Adrenal gland (tissue), 12 donors: ENCODE data around the gene ARFGAP3. TPM values are rescaled to one million over a fixed set of nuclear protein-coding genes. Genes with fewer than 3 reads are reported as not detected.

Experiments
- DNase-seq, 7 donors: peaks; one replicate each; pipeline ENCODE4 v3.0.0-alpha.2; 2019 to 2020
- H3K27ac ChIP-seq, 5 donors: fragments of 200-600 bp; sonication (generic) in 4 of 5; 1 replicate in 3 of 5; 2 replicates in 2 of 5; pipeline versions ENCODE4 v1.5.1 to v1.8.0; 2016 to 2020; ENCODE audit warnings: mild to moderate bottlenecking in 1 of 5
- H3K27me3 ChIP-seq: fragments of 200-600 bp; 2 replicates; pipeline ENCODE4 v1.8.0; 2021
- H3K36me3 ChIP-seq, 2 donors: fragments of 200-600 bp; replicated peaks in 1 of 2; 1 replicate in 1 of 2; 2 replicates in 1 of 2; pipeline versions ENCODE4 v1.5.1 to v1.8.0; 2018 to 2022
- H3K4me1 ChIP-seq, 2 donors: fragments of 200-600 bp; replicated peaks in 1 of 2; 1 replicate in 1 of 2; 2 replicates in 1 of 2; pipeline versions ENCODE4 v1.5.1 to v1.8.0; 2018 to 2021
- H3K4me3 ChIP-seq, 4 donors: fragments of 200-600 bp; sonication (generic) in 3 of 4; one replicate each; pipeline ENCODE4 v1.5.1; 2016 to 2018
- H3K9me3 ChIP-seq, 3 donors: fragments of 200-600 bp; sonication (generic) in 1 of 3; replicated peaks in 1 of 3; 1 replicate in 2 of 3; 2 replicates in 1 of 3; pipeline versions ENCODE4 v1.5.1 to v1.8.0; 2016 to 2021
- POLR2A ChIP-seq, 2 donors: fragments of 450-650 bp; IDR thresholded peaks; one replicate each; pipeline ENCODE4 v1.6.1; 2017; ENCODE audit warnings: antibody characterized with exemption in 2 of 2, mild to moderate bottlenecking in 2 of 2, moderate library complexity in 1 of 2
- WGBS, 4 donors: extraction: QIAGEN DNeasy Blood & Tissue Kit in 2 of 4; methylation state at CpG; one replicate each; pipeline versions ENCODE4 v1.1.5 to v1.1.7; 2013 to 2017; 5-methylcytosine and 5-hydroxymethylcytosine counted together
- intact Hi-C, 2 donors: fragments of 100-400 bp; cut with DNase I; formaldehyde crosslinking; loops; one replicate each; pipeline versions ENCODE4 v1.14.1 to v1.15.0; 2022 to 2023
- polyA plus RNA-seq, 3 donors: library from polyadenylated mRNA; stranded (reverse); fragments of 200-250 nt in 2 of 3; fragments of 350-450 nt in 1 of 3; fragmentation: Illumina TruSeq in 1 of 3; extraction: RNeasy Lipid Tissue Mini Kit (QIAGEN cat#74804) in 1 of 3; gene quantifications; one replicate each; pipeline ENCODE4 v1.2.3, GENCODE V29; 2013 to 2014
- total RNA-seq, 9 donors: library from RNA; depleted of rRNA in 4 of 9; stranded (reverse); fragments of >200 nt in 4 of 9; fragments of 120-200 nt in 1 of 9; fragmentation: NEBNext Ultra II Directional in 1 of 9; extraction: Animal tissue kit (Norgen Biotek cat#: 25700) in 1 of 9; gene quantifications; one replicate each; pipeline versions ENCODE4 v1.1.0 to v1.2.4, GENCODE V29; 2013 to 2023
- TF ChIP-seq, protein P1 (sequence below), 6 experiments: fragments of 450-650 bp in 4 of 6; fragments of 200-600 bp in 2 of 6; sonication (generic) in 1 of 6; IDR thresholded peaks; 1 replicate in 5 of 6; 2 replicates in 1 of 6; pipeline versions ENCODE4 v1.5.1 to v1.8.0; 2016 to 2021; ENCODE audit warnings: antibody characterized with exemption in 6 of 6, mild to moderate bottlenecking in 2 of 6, moderate library complexity in 1 of 6
- donor health status: healthy with polysubstance abuse.
- donor health status: Bipolar disorder and iron deficiency.
- donor health status: DM: yes; HTN: yes; CAD: no.
- donor health status: DM: no; HTN: no; CAD: no.
- donor health status: DM: no; HTN: no; CAD: no.
- donor health status: DM: yes; HTN: yes; CAD: no.

The ARFGAP3 gene
- total and polyA plus RNA-seq, 12 donors, result 48.7 to 268 (median 118) TPM

DNA sequence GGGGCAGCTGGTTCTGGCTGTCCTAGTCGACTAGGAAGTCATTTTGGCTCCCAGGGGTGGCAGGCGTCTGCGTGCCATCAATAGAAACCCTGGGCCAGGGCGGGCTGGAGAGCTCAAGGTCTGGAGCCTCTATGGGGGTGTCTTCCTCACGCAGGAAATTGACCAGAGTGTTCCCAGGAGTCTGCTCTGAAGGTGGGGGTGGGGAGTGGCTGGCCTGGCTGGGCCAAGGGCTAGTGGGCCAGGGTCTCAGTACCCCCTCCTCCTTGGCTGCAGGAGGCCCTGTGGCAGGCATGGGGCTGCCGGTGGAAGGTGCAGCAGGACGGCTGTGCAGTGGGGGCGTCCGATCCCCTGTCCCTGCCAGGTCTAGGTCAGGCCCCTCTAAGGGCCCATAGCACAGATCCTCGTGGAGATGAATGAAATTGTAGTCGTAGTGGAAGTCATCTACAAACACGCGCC lies 64.6 kb downstream of the ARFGAP3 start:
- Histone ChIP-seq H3K4me1 (peaks cover 0 to 16% of the 10 kb centered on the region in 2 donors), H3K27ac (peak overlapping the region in 4 of 5 donors; percentile 24 to 80 (median 56)), H3K9me3 (no peaks in the 10 kb centered on the region), H3K27me3 (no peaks in the 10 kb centered on the region), H3K36me3 (peaks cover 0 to 20% of the 10 kb centered on the region in 2 donors), H3K4me3 (no peak overlapping the region)
- 79 to 89% (median 80%) methylated on average over 4 to 13 of the region's 13 CpGs for WGBS, 4 donors
- peak in 1 of 7 donors; percentile 22 for DNase-seq
- intact Hi-C loops, result no loop called here
- TF ChIP-seq, protein P1, sequence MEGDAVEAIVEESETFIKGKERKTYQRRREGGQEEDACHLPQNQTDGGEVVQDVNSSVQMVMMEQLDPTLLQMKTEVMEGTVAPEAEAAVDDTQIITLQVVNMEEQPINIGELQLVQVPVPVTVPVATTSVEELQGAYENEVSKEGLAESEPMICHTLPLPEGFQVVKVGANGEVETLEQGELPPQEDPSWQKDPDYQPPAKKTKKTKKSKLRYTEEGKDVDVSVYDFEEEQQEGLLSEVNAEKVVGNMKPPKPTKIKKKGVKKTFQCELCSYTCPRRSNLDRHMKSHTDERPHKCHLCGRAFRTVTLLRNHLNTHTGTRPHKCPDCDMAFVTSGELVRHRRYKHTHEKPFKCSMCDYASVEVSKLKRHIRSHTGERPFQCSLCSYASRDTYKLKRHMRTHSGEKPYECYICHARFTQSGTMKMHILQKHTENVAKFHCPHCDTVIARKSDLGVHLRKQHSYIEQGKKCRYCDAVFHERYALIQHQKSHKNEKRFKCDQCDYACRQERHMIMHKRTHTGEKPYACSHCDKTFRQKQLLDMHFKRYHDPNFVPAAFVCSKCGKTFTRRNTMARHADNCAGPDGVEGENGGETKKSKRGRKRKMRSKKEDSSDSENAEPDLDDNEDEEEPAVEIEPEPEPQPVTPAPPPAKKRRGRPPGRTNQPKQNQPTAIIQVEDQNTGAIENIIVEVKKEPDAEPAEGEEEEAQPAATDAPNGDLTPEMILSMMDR (IDR thresholded peaks at IDR 0.05), result no peak
- TF ChIP-seq POLR2A (IDR thresholded peaks at IDR 0.05), result no peak

DNA sequence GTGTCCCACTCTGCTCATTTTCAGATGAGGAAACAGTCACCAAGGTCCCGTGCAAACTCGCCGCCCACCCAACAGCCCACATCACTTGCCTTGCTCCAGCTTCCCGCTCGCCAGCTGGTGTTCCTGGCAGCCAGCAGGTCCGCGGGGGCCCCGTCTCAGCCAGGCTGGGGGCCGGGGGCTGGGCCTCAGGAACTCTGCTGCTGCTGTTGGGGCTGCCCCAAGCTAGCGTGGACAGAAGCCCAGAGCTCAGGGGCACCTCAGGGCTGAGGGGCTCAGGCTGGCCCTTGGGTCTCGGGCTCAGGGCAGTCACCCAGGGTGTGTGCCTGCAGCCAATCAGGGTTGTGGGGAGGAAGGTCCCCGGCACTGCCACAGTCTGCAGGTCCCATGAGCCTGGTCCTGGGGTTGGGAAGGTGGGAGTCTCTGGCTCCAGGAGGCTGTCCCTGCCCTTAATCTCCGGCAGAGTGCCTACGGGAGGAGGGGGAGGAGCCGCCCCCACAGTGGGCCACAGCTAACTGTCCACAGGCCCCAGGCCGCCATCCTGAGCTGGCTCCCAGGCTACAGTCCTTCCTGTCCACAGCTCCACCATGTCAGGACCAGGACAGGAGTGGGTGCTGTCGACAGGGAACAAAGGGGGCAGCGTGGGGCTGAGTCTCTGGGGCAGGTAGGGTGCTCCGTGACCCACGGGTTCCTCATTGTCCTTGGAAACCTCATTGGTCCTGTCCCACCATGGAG lies 65.2 kb downstream of the ARFGAP3 start:
- Histone ChIP-seq H3K27ac (peak overlapping the region in 2 of 5 donors; percentile 69 to 80), H3K4me3 (no peak overlapping the region), H3K36me3 (peaks cover 0 to 14% of the 10 kb centered on the region in 2 donors), H3K9me3 (no peaks in the 10 kb centered on the region), H3K27me3 (no peaks in the 10 kb centered on the region), H3K4me1 (peaks cover 0 to 16% of the 10 kb centered on the region in 2 donors)
- intact Hi-C loops, result no loop called here
- TF ChIP-seq, protein P1 (IDR thresholded peaks at IDR 0.05), result no peak
- TF ChIP-seq POLR2A (IDR thresholded peaks at IDR 0.05), result no peak
- peak in 1 of 7 donors; percentile 27 for DNase-seq
- 58 to 90% (median 71%) methylated on average over 5 to 20 of the region's 20 CpGs for WGBS, 4 donors

DNA sequence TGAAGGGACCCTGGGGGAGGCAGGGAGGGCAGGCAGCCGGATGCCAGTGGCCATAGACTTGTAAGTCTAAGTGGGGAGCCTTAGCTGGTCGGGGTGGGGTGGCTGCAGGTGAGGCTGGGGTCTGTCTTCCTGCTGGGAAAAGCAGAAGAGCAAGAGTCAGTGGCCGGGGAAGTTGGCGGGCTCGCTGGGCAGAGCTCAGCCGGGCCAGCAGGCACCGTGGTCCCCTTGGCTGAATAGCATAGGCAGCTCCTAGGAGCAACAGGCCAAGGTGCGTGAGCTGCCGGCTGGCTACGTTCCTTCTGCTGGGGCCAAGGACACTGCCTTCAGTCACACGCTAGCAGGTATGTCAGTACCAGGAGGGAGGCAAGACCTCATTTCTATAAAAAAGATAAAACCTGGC lies 68.6 kb downstream of the ARFGAP3 start:
- WGBS, 4 donors, result 67 to 100% (median 69%) methylated on average over 1 to 11 of the region's 11 CpGs
- intact Hi-C loops, result loop anchor here in 1 of 2 donors (10.0 kb wide), 1 partner anchor 124 kb away; no protein-coding TSS in a partner anchor
- Histone ChIP-seq H3K4me3 (no peak overlapping the region), H3K4me1 (peaks cover 0 to 15% of the 10 kb centered on the region in 2 donors), H3K36me3 (no peaks in the 10 kb centered on the region), H3K9me3 (no peaks in the 10 kb centered on the region), H3K27me3 (no peaks in the 10 kb centered on the region), H3K27ac (no peak overlapping the region)
- no peak for DNase-seq
- no peak for TF ChIP-seq POLR2A (IDR thresholded peaks at IDR 0.05)
- TF ChIP-seq, protein P1 (IDR thresholded peaks at IDR 0.05), result no peak

DNA sequence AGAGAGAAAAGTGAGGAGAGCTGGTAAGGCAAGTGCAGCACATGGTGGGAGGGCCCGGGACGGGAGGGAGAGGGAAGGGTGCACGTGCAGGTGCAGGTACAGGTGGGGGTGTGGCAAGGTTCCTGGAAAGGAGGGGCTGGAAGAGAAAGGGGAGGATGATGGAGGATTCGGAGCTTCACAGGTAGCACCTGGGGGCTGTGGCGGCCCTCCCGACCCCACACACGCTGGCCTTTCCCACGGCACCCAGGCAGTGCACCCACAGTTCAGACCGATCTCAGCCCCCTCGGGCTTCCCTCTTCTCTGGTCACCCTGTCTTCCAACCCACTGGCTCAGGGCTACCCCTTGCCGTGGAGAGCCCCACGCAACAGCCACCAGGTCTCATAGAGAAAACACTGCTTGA lies 69.1 kb downstream of the ARFGAP3 start:
- TF ChIP-seq, protein P1 (IDR thresholded peaks at IDR 0.05), result no peak
- TF ChIP-seq POLR2A (IDR thresholded peaks at IDR 0.05), result no peak
- intact Hi-C loops, result loop anchor here in 1 of 2 donors (10.0 kb wide), 1 partner anchor 123 kb away; no protein-coding TSS in a partner anchor
- H3K4me1 ChIP-seq, result peaks cover 0 to 10% of the 10 kb centered on the region in 2 donors
- 79 to 90% (median 84%) methylated on average over 12 of the region's 12 CpGs for WGBS, 4 donors
- H3K36me3 ChIP-seq, result no peaks in the 10 kb centered on the region
- no peak overlapping the region for H3K4me3 ChIP-seq
- H3K27ac ChIP-seq, result no peak overlapping the region
- H3K9me3 ChIP-seq, result no peaks in the 10 kb centered on the region
- no peak for DNase-seq
- H3K27me3 ChIP-seq, result no peaks in the 10 kb centered on the region
